Hematopoietic multipotent progenitor cell treated with erythropoietin and hydrocortisone succinate and interleukin-3 and kit ligand, for 17 days (in vitro differentiated cells): ENCODE measurements around the gene GSTT2.

ENCODE experiments used
- DNase-seq: peaks from one replicate; pipeline ENCODE4 v3.0.0-alpha.2; 2015; ENCODE audit warnings: low spot score

Gene GSTT2

GRCh38 chr22:24009227-24010017 lies 29.5 kb downstream of the GSTT2 start:
- no peak for DNase-seq

GRCh38 chr22:24010018-24010391 lies 30.1 kb downstream of the GSTT2 start:
- DNase-seq: no peak

GRCh38 chr22:24011735-24012068 lies 31.8 kb downstream of the GSTT2 start:
- DNase-seq: no peak

- DNase-seq: no peak
Observed at GRCh38 chr22:24016156-24016555, 36.2 kb downstream of the GSTT2 start.

- DNase-seq: no peak
Observed at GRCh38 chr22:24021304-24021703, 41.4 kb downstream of the GSTT2 start.

GRCh38 chr22:24023204-24023789 lies 43.4 kb downstream of the GSTT2 start:
- no peak for DNase-seq

- DNase-seq: no peak
Observed at GRCh38 chr22:24024354-24024753, 44.4 kb downstream of the GSTT2 start.

GRCh38 chr22:24025475-24025874 lies 45.5 kb downstream of the GSTT2 start:
- no peak for DNase-seq

GRCh38 chr22:24026056-24026455 lies 46.1 kb downstream of the GSTT2 start:
- no peak for DNase-seq

- no peak for DNase-seq
Observed at GRCh38 chr22:24026733-24027132, 46.8 kb downstream of the GSTT2 start.

- DNase-seq: no peak
Observed at GRCh38 chr22:24027389-24027975, 47.5 kb downstream of the GSTT2 start.

GRCh38 chr22:24027991-24028390 lies 48.1 kb downstream of the GSTT2 start:
- DNase-seq: no peak

GRCh38 chr22:24028533-24028932 lies 48.6 kb downstream of the GSTT2 start:
- DNase-seq: no peak

GRCh38 chr22:24029304-24029703 lies 49.4 kb downstream of the GSTT2 start:
- DNase-seq: no peak

- DNase-seq: peak; percentile 27
Observed at GRCh38 chr22:24030186-24030702, 50.3 kb downstream of the GSTT2 start.
